GM12891 (cell line): ENCODE data around the gene LDB3.

Experiments used
- POLR2AphosphoS5 ChIP-seq: IDR thresholded peaks from 2 replicates; pipeline ENCODE4 v1.6.1; 2011; ENCODE audit warnings: low read depth, low read length, control low read depth
- TAF1 ChIP-seq: IDR thresholded peaks from 2 replicates; pipeline ENCODE4 v1.6.1; 2011; ENCODE audit warnings: low read depth, low read length, control low read depth

- TF ChIP-seq POLR2AphosphoS5 = no peak
- no peak for TF ChIP-seq TAF1
Observed at GRCh38 chr10:86721232-86721631, 52.9 kb downstream of the LDB3 start.
